ENCODE data around the gene MBNL1. TPM values are rescaled to one million over a fixed set of nuclear protein-coding genes. Genes with fewer than 3 reads are reported as not detected.
A peak's percentile ranks its signal among the peaks of the same experiment; 100 is the strongest.
"Not testable (repeated sequence)": the region's sequence is repeated elsewhere in the genome, so short reads cannot be mapped to it uniquely, and the experiment has no call there.

The MBNL1 gene
- total and polyA plus RNA-seq, 5 experiments from 2014 or later = 298 to 423 (median 370) TPM

DNA sequence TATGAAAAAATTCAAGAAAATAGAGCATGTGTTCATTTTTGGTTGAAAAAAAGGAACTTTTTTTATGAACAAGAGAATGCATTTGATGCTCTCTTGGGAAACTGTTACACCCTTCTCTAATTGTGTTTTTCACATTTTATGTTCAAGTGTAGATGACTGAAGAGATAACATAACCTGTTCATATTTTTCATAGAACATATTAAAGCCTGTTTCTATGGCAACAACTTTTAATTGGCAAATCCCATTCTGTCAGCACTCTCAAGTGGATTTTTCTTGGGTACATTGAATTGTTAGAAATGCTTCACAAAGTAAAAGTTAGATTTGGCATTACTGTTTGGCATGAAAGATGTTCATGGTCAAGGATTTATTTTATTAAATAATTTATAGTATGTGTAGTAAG, 117.5 kb downstream of the MBNL1 start:
- peaks cover 0 to 49% (median 0%) of the 10 kb centered on the region in 3 donors for H3K36me3 Mint-ChIP-seq
- no peak for DNase-seq
- H3K4me3 Mint-ChIP-seq = peak overlapping the region in 5 of 10 donors; percentile 3 to 43 (median 8)
- POLR2A ChIA-PET = interaction anchor here (1.6 kb wide), 1 partner anchor 116 kb away, joined by 4 read pairs; no protein-coding TSS in a partner anchor
- peaks cover 27 to 85% (median 75%) of the 10 kb centered on the region in 4 donors for H3K4me1 Mint-ChIP-seq
- peak overlapping the region in 9 of 10 donors; percentile 7 to 87 (median 70) for H3K27ac Mint-ChIP-seq
- H3K9me3 Mint-ChIP-seq = no peaks in the 10 kb centered on the region
- no peak for ATAC-seq
- no peaks in the 10 kb centered on the region for H3K27me3 Mint-ChIP-seq

DNA sequence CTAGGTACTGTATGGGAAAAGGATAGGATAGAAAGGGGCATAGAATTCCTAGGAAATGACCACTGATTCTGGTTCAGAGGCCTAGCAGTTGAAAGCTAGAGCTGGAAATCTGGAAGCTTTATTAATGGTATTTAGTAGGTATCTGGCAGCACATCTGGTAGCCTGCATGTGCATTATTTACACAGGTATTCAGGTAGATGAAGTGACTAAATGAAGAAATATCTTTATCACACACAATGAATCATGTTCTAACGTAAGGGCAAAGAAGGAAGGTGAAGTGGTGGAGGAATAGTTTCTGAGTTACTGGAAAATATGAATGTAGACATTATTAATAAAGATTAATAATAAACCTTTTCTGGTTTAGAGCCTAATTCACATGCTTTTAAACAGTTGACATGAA, 119.9 kb downstream of the MBNL1 start:
- H3K4me3 Mint-ChIP-seq = peak overlapping the region in 2 of 10 donors; percentile 4 to 48
- H3K27ac Mint-ChIP-seq = peak overlapping the region in 8 of 10 donors; percentile 8 to 87 (median 66)

DNA sequence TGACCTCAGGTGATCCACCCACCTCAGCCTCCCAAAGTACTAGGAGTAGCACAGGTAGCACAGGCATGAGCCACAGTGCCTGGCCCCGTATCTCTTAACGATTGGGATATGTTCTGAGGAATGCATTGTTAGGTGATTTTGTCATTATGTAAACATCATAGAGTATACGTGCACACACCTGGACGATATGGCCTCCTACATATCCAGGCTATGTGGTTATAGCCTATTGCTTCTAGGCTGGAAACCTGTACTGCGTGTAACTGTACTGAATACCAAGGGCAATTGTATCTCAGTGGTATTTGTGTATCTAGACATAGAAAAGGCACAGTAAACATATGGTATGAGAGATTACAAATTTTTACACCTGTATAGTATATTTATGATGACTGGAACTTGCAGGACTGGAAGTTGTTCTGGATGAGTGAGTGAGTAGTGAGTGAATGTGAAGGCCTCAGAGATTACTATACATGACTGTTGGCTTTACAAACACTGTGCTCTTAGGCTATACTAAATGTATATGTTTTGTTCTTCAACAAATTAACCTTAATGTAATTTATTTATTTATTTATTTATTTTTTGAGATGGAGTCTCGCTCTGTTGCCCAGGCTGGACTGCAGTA, 120.7 kb downstream of the MBNL1 start:
- DNase-seq (no peak), ATAC-seq (no peak)
- POLR2A ChIA-PET = no interaction called here
- Mint-ChIP-seq H3K36me3 (peaks cover 0 to 62% (median 3%) of the 10 kb centered on the region in 3 donors), H3K27me3 (no peaks in the 10 kb centered on the region), H3K27ac (peak overlapping the region in 7 of 10 donors; percentile 1 to 87 (median 63)), H3K4me3 (peak overlapping the region in 2 of 10 donors; percentile 5 to 26), H3K4me1 (peaks cover 21 to 87% (median 68%) of the 10 kb centered on the region in 4 donors), H3K9me3 (no peaks in the 10 kb centered on the region)

More for the DNA sequence above, 119.9 kb downstream of the MBNL1 start:
- Mint-ChIP-seq H3K9me3 (no peaks in the 10 kb centered on the region), H3K4me1 (peaks cover 21 to 87% (median 73%) of the 10 kb centered on the region in 4 donors), H3K36me3 (peaks cover 0 to 57% (median 0%) of the 10 kb centered on the region in 3 donors), H3K27me3 (no peaks in the 10 kb centered on the region)
- ATAC-seq (no peak), DNase-seq (no peak)
- POLR2A ChIA-PET = no interaction called here

DNA sequence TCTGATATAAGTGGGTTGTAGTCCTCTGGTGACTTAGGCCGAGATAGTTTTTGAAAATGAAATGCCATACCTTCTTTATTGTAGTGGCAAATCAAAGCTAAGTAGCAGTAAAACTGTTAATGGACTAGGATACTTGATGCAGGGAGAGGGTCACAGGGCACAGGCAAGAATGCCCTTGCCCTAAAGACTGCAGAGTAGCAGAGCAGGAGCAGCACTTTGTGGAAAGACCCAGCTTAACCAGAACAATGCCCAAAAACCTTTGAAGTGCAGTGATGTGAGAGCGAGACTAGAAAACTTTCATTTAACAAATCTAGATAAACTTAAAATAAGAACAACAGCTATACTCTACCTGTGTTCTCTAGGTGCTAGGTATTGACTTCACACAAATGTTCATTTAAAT, 121.9 kb downstream of the MBNL1 start:
- POLR2A ChIA-PET = interaction anchor here (0.6 to 1.0 kb wide), 2 partner anchors 8 to 37 kb away, joined by 4 to 5 read pairs; no protein-coding TSS in a partner anchor
- no peak for DNase-seq
- peaks cover 0 to 70% (median 11%) of the 10 kb centered on the region in 3 donors for H3K36me3 Mint-ChIP-seq
- peak; percentile 68 to 80 for ATAC-seq
- H3K9me3 Mint-ChIP-seq = no peaks in the 10 kb centered on the region
- peak overlapping the region in 7 of 10 donors; percentile 1 to 59 (median 31) for H3K4me3 Mint-ChIP-seq
- no peaks in the 10 kb centered on the region for H3K27me3 Mint-ChIP-seq
- H3K27ac Mint-ChIP-seq = peak overlapping the region; percentile 46 to 93 (median 85)
- H3K4me1 Mint-ChIP-seq = peaks cover 22 to 83% (median 68%) of the 10 kb centered on the region in 4 donors

DNA sequence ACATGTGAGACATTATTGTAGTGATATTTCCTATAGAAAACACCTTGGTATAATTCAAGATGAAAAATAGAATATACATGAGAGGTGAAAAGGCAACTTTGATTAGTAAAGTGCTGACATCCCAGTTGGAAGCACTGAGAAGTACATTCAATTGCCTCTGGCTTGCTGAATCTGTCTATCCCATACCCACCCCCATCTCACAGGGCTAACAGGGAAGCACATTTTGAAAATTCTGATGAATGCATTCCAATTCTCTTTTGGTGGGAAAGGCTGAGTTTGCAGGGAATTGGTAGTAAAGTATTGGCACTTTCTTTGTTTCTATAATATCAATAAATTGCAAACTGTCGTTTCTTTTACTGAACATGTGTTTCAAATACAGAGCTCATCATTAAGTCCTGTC, 122.9 kb downstream of the MBNL1 start:
- Mint-ChIP-seq H3K4me3 (peak overlapping the region in 3 of 10 donors; percentile 30 to 69 (median 37)), H3K9me3 (no peaks in the 10 kb centered on the region), H3K27me3 (no peaks in the 10 kb centered on the region), H3K4me1 (peaks cover 24 to 82% (median 70%) of the 10 kb centered on the region in 4 donors), H3K36me3 (peaks cover 5 to 75% (median 19%) of the 10 kb centered on the region in 3 donors), H3K27ac (peak overlapping the region in 9 of 10 donors; percentile 3 to 87 (median 75))
- POLR2A ChIA-PET = interaction anchor here (0.7 to 1.8 kb wide), 2 partner anchors 9 to 10 kb away, joined by 3 to 4 read pairs; no protein-coding TSS in a partner anchor
- ATAC-seq = no peak
- no peak for DNase-seq

DNA sequence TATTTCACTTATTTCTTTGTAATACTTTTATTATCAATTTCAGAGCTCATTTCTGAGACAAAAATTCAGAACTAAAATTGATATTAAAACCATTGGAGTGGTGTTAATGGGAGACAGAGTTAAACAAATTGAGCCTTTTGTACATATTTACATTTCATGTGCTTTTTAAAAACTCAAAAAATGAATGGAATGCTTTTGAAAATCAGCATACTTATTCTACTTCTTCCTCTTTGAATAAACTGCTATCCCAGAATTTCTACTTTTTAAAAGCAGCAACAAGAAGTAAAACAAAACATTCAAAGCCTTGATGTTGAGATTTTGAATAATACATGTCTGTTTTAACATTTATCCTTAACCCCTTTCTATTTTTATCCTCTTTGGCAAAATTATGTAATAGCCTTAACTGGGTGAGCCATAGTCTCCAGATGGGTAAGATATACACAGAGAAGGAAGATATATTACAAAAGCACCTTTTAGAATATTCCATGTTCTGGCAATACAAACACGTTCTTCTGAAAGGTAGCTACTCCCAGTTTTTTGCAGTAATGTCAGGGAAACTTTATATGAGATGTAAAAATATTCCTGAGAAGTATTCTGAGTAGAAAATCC, 123.6 kb downstream of the MBNL1 start:
- Mint-ChIP-seq H3K4me1 (peaks cover 24 to 79% (median 69%) of the 10 kb centered on the region in 4 donors), H3K27me3 (no peaks in the 10 kb centered on the region), H3K9me3 (peaks cover 0 to 2% (median 0%) of the 10 kb centered on the region in 9 donors), H3K36me3 (peaks cover 6 to 80% (median 25%) of the 10 kb centered on the region in 3 donors), H3K27ac (peak overlapping the region in 8 of 10 donors; percentile 20 to 87 (median 68)), H3K4me3 (no peak overlapping the region)
- DNase-seq = no peak
- ATAC-seq = no peak
- POLR2A ChIA-PET = interaction anchor here (0.7 to 1.8 kb wide), 3 partner anchors 9 to 50 kb away, joined by 3 to 6 read pairs (median 4); no protein-coding TSS in a partner anchor

DNA sequence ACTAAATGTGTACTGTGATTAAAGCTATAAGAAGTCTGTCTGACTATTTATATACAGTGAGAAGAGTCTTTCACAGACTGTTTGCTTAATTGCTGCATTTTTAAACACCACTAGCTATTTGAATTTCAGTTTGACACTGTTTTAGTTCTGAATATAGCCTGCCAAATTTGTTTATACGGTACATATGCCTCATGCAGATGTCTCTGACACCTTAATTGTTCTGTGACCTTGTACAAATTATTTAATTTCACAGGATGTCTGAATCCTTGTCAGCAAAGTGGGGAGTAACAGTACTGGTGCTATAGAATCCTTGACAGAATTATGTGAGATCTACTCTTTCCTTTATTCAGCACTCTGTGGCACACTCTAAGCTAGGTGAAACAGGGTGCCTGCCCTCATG, 125.5 kb downstream of the MBNL1 start:
- Mint-ChIP-seq H3K36me3 (peaks cover 6 to 77% (median 28%) of the 10 kb centered on the region in 3 donors), H3K9me3 (peaks cover 0 to 2% (median 0%) of the 10 kb centered on the region in 9 donors), H3K27ac (peak overlapping the region in 9 of 10 donors; percentile 7 to 86 (median 39)), H3K27me3 (no peaks in the 10 kb centered on the region), H3K4me1 (peaks cover 25 to 79% (median 64%) of the 10 kb centered on the region in 4 donors), H3K4me3 (peak overlapping the region in 1 of 10 donors; percentile 45)
- POLR2A ChIA-PET = interaction anchor here (0.6 to 1.6 kb wide), 3 partner anchors 49 to 107 kb away, joined by 3 to 6 read pairs (median 3); no protein-coding TSS in a partner anchor
- no peak for DNase-seq
- no peak for ATAC-seq

DNA sequence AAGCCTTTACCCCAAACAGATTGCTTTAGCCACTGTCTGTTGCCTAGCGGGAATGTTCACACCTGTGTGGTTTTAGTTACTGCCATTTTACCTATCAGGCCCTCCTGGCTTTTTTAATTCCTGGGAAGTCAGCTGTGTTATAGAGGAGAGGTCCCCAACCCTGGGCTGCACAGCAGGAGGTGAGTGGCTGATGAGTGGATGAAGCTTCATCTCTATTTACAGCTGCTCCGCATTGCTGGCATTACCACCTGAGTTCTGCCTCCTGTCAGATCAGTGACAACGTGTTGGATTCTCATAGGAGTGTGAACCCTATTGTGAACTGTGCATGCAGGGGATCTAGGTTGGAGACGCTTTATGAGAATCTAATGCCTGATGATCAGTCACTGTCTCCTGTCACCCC, 127.0 kb downstream of the MBNL1 start:
- POLR2A ChIA-PET = no interaction called here
- H3K27ac Mint-ChIP-seq = peak overlapping the region in 6 of 10 donors; percentile 22 to 72 (median 51)
- peaks cover 0 to 2% (median 0%) of the 10 kb centered on the region in 9 donors for H3K9me3 Mint-ChIP-seq
- H3K36me3 Mint-ChIP-seq = peaks cover 6 to 74% (median 28%) of the 10 kb centered on the region in 3 donors
- H3K4me3 Mint-ChIP-seq = peak overlapping the region in 2 of 10 donors; percentile 9 to 24
- no peaks in the 10 kb centered on the region for H3K27me3 Mint-ChIP-seq
- DNase-seq = no peak
- ATAC-seq = no peak
- peaks cover 25 to 84% (median 67%) of the 10 kb centered on the region in 4 donors for H3K4me1 Mint-ChIP-seq

DNA sequence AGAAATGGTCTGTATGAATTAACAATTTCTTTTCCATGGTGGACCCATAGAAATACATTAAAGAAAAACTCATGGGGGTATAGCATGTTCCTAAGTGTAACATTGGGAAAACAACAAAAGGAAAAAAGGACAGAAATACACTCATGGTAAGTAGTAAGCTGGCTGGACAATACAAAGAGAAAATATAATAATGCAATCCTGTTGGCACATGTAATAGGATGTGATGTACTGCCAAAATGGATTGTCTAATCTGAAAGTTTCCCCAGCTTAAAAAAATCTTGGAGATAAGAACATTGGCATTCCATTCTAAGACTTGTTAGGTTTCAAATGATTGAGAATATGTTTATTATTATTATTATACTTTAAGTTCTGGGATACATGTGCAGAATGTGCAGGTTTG, 128.1 kb downstream of the MBNL1 start:
- Mint-ChIP-seq H3K4me3 (peak overlapping the region in 1 of 10 donors; percentile 27), H3K27ac (peak overlapping the region in 6 of 10 donors; percentile 6 to 81 (median 46)), H3K9me3 (peaks cover 0 to 2% (median 0%) of the 10 kb centered on the region in 9 donors), H3K36me3 (peaks cover 6 to 74% (median 28%) of the 10 kb centered on the region in 3 donors), H3K27me3 (no peaks in the 10 kb centered on the region), H3K4me1 (peaks cover 25 to 83% (median 66%) of the 10 kb centered on the region in 4 donors)
- DNase-seq (no peak), ATAC-seq (no peak)
- POLR2A ChIA-PET = no interaction called here

DNA sequence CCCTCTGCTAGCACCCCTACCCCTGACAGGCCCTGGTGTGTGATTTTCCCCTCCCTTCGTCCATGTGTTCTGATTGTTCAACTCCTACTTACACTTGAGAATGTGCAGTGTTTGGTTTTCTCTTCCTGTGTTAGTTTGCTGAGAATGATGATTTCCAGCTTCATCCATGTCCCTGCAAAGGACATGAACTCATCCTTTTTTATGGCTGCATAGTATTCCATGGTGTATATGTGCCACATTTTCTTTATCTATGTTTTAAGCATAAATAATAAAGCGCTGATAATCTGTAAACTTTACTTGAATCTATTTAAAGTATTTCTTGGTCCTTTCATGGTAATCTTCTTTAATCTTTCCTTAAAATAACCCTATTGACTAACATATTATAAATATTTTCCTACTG, 128.6 kb downstream of the MBNL1 start:
- peak overlapping the region in 7 of 10 donors; percentile 27 to 81 (median 52) for H3K27ac Mint-ChIP-seq
- H3K4me3 Mint-ChIP-seq = peak overlapping the region in 1 of 10 donors; percentile 13
- H3K9me3 Mint-ChIP-seq, H3K27me3 Mint-ChIP-seq, POLR2A ChIA-PET, ATAC-seq, DNase-seq: not testable (repeated sequence)
- peaks cover 30 to 83% (median 70%) of the 10 kb centered on the region in 4 donors for H3K4me1 Mint-ChIP-seq
- peaks cover 6 to 74% (median 28%) of the 10 kb centered on the region in 3 donors for H3K36me3 Mint-ChIP-seq

DNA sequence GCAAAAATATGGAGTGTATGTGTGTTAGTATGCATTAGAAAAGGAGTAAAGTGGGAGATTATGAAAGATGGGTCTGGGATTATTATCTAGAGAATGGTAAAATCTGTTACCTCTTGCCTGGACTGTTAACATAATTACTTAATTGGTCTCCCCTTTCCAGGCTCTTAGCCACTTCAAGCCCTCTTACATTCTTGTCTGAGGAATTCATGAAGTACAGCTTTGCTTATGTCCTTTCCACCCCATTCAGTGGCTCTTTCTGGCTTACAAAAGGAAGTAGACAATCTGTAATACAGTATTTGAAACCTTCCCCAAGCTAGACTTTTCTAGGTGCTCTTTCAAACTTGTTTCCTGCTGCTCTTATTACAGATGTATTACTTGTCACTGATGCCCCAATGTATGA, 129.8 kb downstream of the MBNL1 start:
- Mint-ChIP-seq H3K36me3 (peaks cover 6 to 71% (median 28%) of the 10 kb centered on the region in 3 donors), H3K27ac (peak overlapping the region; percentile 9 to 88 (median 46)), H3K4me1 (peaks cover 29 to 83% (median 71%) of the 10 kb centered on the region in 4 donors), H3K9me3 (peaks cover 0 to 2% (median 0%) of the 10 kb centered on the region in 9 donors), H3K4me3 (peak overlapping the region in 9 of 10 donors; percentile 0 to 63 (median 21)), H3K27me3 (no peaks in the 10 kb centered on the region)
- DNase-seq (no peak), ATAC-seq (no peak)
- POLR2A ChIA-PET = interaction anchor here (0.6 to 1.0 kb wide), 2 partner anchors 8 to 12 kb away, joined by 4 to 5 read pairs; no protein-coding TSS in a partner anchor

DNA sequence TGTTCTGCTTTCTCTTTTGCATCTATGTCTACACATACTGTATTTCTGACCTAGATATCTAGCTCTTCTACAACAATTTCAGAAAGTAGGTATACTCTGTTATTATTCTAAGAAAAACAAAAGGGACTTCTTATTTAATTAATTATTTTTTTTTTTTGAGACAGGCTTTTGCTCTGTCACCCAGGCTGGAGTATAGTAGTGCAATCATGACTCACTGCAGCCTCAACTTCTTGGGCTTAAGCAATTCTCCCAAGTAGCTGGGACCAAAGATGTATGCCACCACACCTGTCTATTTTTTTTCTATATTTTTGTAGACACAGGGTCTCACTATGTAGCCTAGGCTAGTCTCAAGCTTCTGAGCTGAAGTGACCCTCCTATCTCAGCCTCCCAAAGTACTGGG, 130.6 kb downstream of the MBNL1 start:
- peak in 1 of 2 donors; percentile 19 for ATAC-seq
- peak overlapping the region; percentile 21 to 88 (median 76) for H3K27ac Mint-ChIP-seq
- no peaks in the 10 kb centered on the region for H3K27me3 Mint-ChIP-seq
- H3K36me3 Mint-ChIP-seq = peaks cover 6 to 67% (median 26%) of the 10 kb centered on the region in 3 donors
- H3K9me3 Mint-ChIP-seq = peaks cover 0 to 2% (median 0%) of the 10 kb centered on the region in 9 donors
- peaks cover 32 to 86% (median 77%) of the 10 kb centered on the region in 4 donors for H3K4me1 Mint-ChIP-seq
- POLR2A ChIA-PET = interaction anchor here (0.6 to 1.0 kb wide), 2 partner anchors 9 to 12 kb away, joined by 4 to 5 read pairs; no protein-coding TSS in a partner anchor
- DNase-seq = no peak
- peak overlapping the region in 8 of 10 donors; percentile 6 to 63 (median 54) for H3K4me3 Mint-ChIP-seq

Measured in naive thymus-derived CD8-positive, alpha-beta T cell (primary cell).